Lung (tissue), 12 donors: ENCODE measurements around the gene LLGL2. TPM values are rescaled to one million over a fixed set of nuclear protein-coding genes. Genes with fewer than 3 reads are reported as not detected.

Experiments
- ATAC-seq: fragments of 200-7000 bp; cut with Tn5 transposase; one replicate; pipeline ENCODE4 v1.9.1; 2020; ENCODE audit warnings: moderate number of reproducible peaks; ENCODE audit not compliant: insufficient read depth, low FRiP score
- DNase-seq, 3 donors: peaks; one replicate each; pipeline ENCODE4 v3.0.0-alpha.2; 2013 to 2017
- H3K27ac ChIP-seq, 2 donors: one replicate each; pipeline ENCODE4 v1.5.1; 2013; ENCODE audit warnings: mild to moderate bottlenecking in 2 of 2, moderate library complexity in 2 of 2, control low read depth in 1 of 2, inconsistent platforms in 1 of 2, low read depth in 1 of 2, low read length in 1 of 2
- H3K27me3 ChIP-seq, 3 donors: one replicate each; pipeline ENCODE4 v1.5.1; 2013; ENCODE audit warnings: low read length in 2 of 3; ENCODE audit not compliant: control insufficient read depth in 3 of 3, insufficient read depth in 3 of 3
- H3K36me3 ChIP-seq, 4 donors: one replicate each; pipeline ENCODE4 v1.5.1; 2013; ENCODE audit warnings: low read length in 4 of 4, mild to moderate bottlenecking in 1 of 4, moderate library complexity in 1 of 4; ENCODE audit not compliant: control insufficient read depth in 4 of 4, insufficient read depth in 4 of 4
- H3K4me1 ChIP-seq, 5 donors: one replicate each; pipeline ENCODE4 v1.5.1; 2013; ENCODE audit warnings: low read length in 5 of 5, mild to moderate bottlenecking in 2 of 5, moderate library complexity in 1 of 5; ENCODE audit not compliant: control insufficient read depth in 5 of 5, insufficient read depth in 5 of 5
- H3K4me3 ChIP-seq: one replicate; pipeline ENCODE4 v1.5.1; 2013; ENCODE audit warnings: mild to moderate bottlenecking, control low read depth, moderate library complexity
- H3K9ac ChIP-seq, 2 donors: one replicate each; pipeline ENCODE4 v1.5.1; 2013; ENCODE audit warnings: low read length in 2 of 2, control low read depth in 1 of 2; ENCODE audit not compliant: insufficient read depth in 1 of 2
- H3K9me3 ChIP-seq, 4 donors: one replicate each; pipeline ENCODE4 v1.5.1; 2013; ENCODE audit warnings: low read length in 3 of 4, mild to moderate bottlenecking in 1 of 4, moderate library complexity in 1 of 4; ENCODE audit not compliant: control insufficient read depth in 4 of 4, insufficient read depth in 3 of 4
- CTCF ChIP-seq: IDR thresholded peaks from 2 replicates; pipeline ENCODE4 v1.5.1; 2012; ENCODE audit warnings: mild to moderate bottlenecking; ENCODE audit errors: control extremely low read depth, extremely low read depth
- WGBS, 2 donors: extraction: QIAGEN DNeasy Blood & Tissue Kit; methylation state at CpG; one replicate each; pipeline ENCODE4 v1.1.7; 2013; 5-methylcytosine and 5-hydroxymethylcytosine counted together
- polyA plus RNA-seq, 2 donors: library from polyadenylated mRNA; stranded (reverse); fragments of 200-250 nt; gene quantifications; one replicate each; pipeline ENCODE4 v1.2.1, GENCODE V29; 2013
- total RNA-seq, 2 donors: library from RNA; depleted of rRNA in 1 of 2; stranded (reverse); fragments of >200 nt in 1 of 2; gene quantifications; one replicate each; pipeline ENCODE4 v1.2.1, GENCODE V29; 2014 to 2021
- donor health status: control.
- donor health status: control.
- donor health status: Bipolar disorder and iron deficiency.
- donor health status: healthy.
- donor health status: DM: yes; HTN: yes; CAD: no.

LLGL2 gene
- total and polyA plus RNA-seq, 4 donors, result 80.5 to 199 (median 149) TPM

DNA sequence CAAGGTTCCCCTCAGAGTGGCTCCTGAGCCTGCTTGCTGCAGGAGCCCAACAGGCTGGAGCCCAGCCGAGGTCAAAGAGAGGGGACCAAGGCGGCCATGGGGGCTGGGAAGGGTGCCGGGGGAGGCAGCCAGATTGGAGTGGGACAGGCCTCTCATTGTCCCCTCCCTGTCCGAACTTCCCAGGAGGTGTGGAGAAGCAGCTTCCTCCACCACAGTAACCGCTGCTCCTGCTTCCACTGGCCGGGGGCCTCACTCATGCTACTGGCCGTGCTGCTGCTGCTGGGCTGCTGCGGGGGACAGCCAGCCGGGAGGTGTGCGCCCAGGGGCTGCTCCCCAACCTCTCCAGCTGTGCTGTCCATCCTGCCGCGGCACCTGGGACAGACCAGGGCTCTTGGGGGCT, 39.8 kb upstream of the LLGL2 start:
- Histone ChIP-seq H3K9ac (no peak overlapping the region), H3K27me3 (no peaks in the 10 kb centered on the region), H3K9me3 (no peaks in the 10 kb centered on the region), H3K27ac (peak overlapping the region in 1 of 2 donors; percentile 12), H3K4me3 (no peak overlapping the region), H3K4me1 (peaks cover 0 to 35% (median 4%) of the 10 kb centered on the region in 5 donors), H3K36me3 (peaks cover 0 to 6% (median 1%) of the 10 kb centered on the region in 4 donors)
- TF ChIP-seq CTCF, result no peak
- DNase-seq (no peak), ATAC-seq (no peak)
- 95% methylated on average over 10 to 12 of the region's 12 CpGs for WGBS, 2 donors

- DNase-seq (no peak), ATAC-seq (no peak)
- 82 to 86% methylated on average over 14 of the region's 14 CpGs for WGBS, 2 donors
- Histone ChIP-seq H3K27ac (peak overlapping the region in 1 of 2 donors; percentile 88), H3K36me3 (peaks cover 0 to 6% (median 3%) of the 10 kb centered on the region in 4 donors), H3K9me3 (no peaks in the 10 kb centered on the region), H3K4me3 (no peak overlapping the region), H3K27me3 (no peaks in the 10 kb centered on the region), H3K9ac (no peak overlapping the region), H3K4me1 (peaks cover 0 to 40% (median 3%) of the 10 kb centered on the region in 5 donors)
- no peak for TF ChIP-seq CTCF
Observed at GRCh38 chr17:75486151-75486550, 39.3 kb upstream of the LLGL2 start.

GRCh38 chr17:75486951-75487350, 38.5 kb upstream of the LLGL2 start:
- Histone ChIP-seq H3K9ac (no peak overlapping the region), H3K4me1 (peaks cover 0 to 36% (median 3%) of the 10 kb centered on the region in 5 donors), H3K4me3 (no peak overlapping the region), H3K27ac (peak overlapping the region in 1 of 2 donors; percentile 88), H3K27me3 (no peaks in the 10 kb centered on the region), H3K36me3 (peaks cover 0 to 6% (median 4%) of the 10 kb centered on the region in 4 donors), H3K9me3 (no peaks in the 10 kb centered on the region)
- no peak for DNase-seq
- TF ChIP-seq CTCF, result no peak
- no peak for ATAC-seq
- WGBS, 2 donors, result 80 to 88% methylated on average over 5 of the region's 5 CpGs
